GM12878 (cell line): ENCODE results near the gene POMT2. TPM values are rescaled to one million over a fixed set of nuclear protein-coding genes. Genes with fewer than 3 reads are reported as not detected.

ENCODE experiments used
- ATAC-seq: fragments of 200-7000 bp; cut with Tn5 transposase; 3 replicates; pipeline ENCODE4 v1.9.1; 2020; ENCODE audit warnings: mild to moderate bottlenecking, moderate library complexity
- BruUV-seq: library from RNA; stranded (reverse); fragments of 400-500 nt; replicated peaks from 2 replicates; lab custom pipeline; 2021; lab: Mats Ljungman, UMichigan
- CTCF ChIA-PET: fragments of 300-600 bp; sonication (Branson Sonifier 250); formaldehyde crosslinking; extraction: SDS; loops from one replicate; lab custom pipeline; 2021; ENCODE audit warnings: inconsistent platforms; lab: Yijun Ruan, JAX
- POLR2A ChIA-PET: fragments of 350-600 bp; formaldehyde crosslinking; extraction: SDS; loops from one replicate; lab custom pipeline; 2021; ENCODE audit warnings: inconsistent platforms; lab: Charles Lee
- RAD21 ChIA-PET: fragments of 300-600 bp; sonication (Branson Sonifier 250); formaldehyde crosslinking; loops from one replicate; lab custom pipeline; 2023; ENCODE audit warnings: antibody characterized with exemption; ENCODE audit not compliant: unreplicated experiment; lab: Charles Lee
- SMC1A ChIA-PET: fragments of 300-600 bp; sonication (Branson Sonifier 250); formaldehyde crosslinking; loops from one replicate; lab custom pipeline; 2023; ENCODE audit not compliant: unreplicated experiment, uncharacterized antibody; lab: Charles Lee
- DNase-seq: peaks from one replicate; pipeline ENCODE4 v3.0.0-alpha.2; 2011; ENCODE audit warnings: low read depth, low spot score
- FAIRE-seq: peaks from 3 replicates; lab custom pipeline; 2011; peaks lifted over from hg19 to GRCh38; lab: Jason Lieb, UNC
- H2AFZ ChIP-seq: 2 replicates; pipeline ENCODE4 v1.6.0; 2011; ENCODE audit warnings: low read depth, low read length, control low read depth; ENCODE audit not compliant: control insufficient read depth
- H3K27ac ChIP-seq: 2 replicates; pipeline ENCODE4 v1.5.1; 2011; ENCODE audit warnings: control low read depth; ENCODE audit not compliant: control insufficient read depth, insufficient read depth
- H3K27me3 ChIP-seq, 2 experiments: replicated peaks in 1 of 2; 2 replicates each; pipeline versions ENCODE4 v1.6.0 to v1.6.1; 2011; ENCODE audit warnings: low read length in 1 of 2; ENCODE audit not compliant: control insufficient read depth in 2 of 2, insufficient read depth in 2 of 2
- H3K36me3 ChIP-seq, 2 experiments: 2 replicates each; pipeline ENCODE4 v1.5.1; 2011; ENCODE audit warnings: low read length in 1 of 2; ENCODE audit not compliant: control insufficient read depth in 2 of 2, insufficient read depth in 2 of 2
- H3K4me1 ChIP-seq: 2 replicates; pipeline ENCODE4 v1.6.1; 2011; ENCODE audit warnings: mild to moderate bottlenecking, low read length, moderate library complexity, mixed read lengths; ENCODE audit not compliant: control insufficient read depth, insufficient read depth
- H3K4me2 ChIP-seq: 2 replicates; pipeline ENCODE4 v1.6.0; 2011; ENCODE audit warnings: control low read depth; ENCODE audit not compliant: control insufficient read depth, insufficient read depth
- H3K4me3 ChIP-seq: fragments of 200-600 bp; sonication (generic); 2 replicates; pipeline ENCODE4 v1.5.1; 2016
- H3K79me2 ChIP-seq: 2 replicates; pipeline ENCODE4 v1.6.0; 2011; ENCODE audit warnings: low read length; ENCODE audit not compliant: control insufficient read depth, insufficient read depth
- H3K9ac ChIP-seq: 2 replicates; pipeline ENCODE4 v1.8.0; 2011; ENCODE audit warnings: low read length, control low read depth, mixed read lengths; ENCODE audit not compliant: control insufficient read depth, insufficient read depth
- H3K9me3 ChIP-seq: replicated peaks from 3 replicates; pipeline ENCODE4 v1.5.1; 2011; ENCODE audit warnings: mild to moderate bottlenecking, low read length; ENCODE audit not compliant: control insufficient read depth, insufficient read depth
- H4K20me1 ChIP-seq: 2 replicates; pipeline ENCODE4 v1.6.0; 2011; ENCODE audit not compliant: control insufficient read depth, insufficient read depth
- BRCA1 ChIP-seq: IDR thresholded peaks from 2 replicates; pipeline ENCODE4 v1.6.1; 2011; ENCODE audit warnings: low read depth, low read length, improper control_type of control experiment
- CBX3 ChIP-seq: fragments of 200-600 bp; sonication (generic); IDR thresholded peaks from 2 replicates; pipeline ENCODE4 v1.6.1; 2016; ENCODE audit warnings: low read depth, borderline replicate concordance
- CREB1 ChIP-seq: IDR thresholded peaks from 2 replicates; pipeline ENCODE4 v1.6.1; 2012; ENCODE audit warnings: low read depth, mild to moderate bottlenecking, inconsistent platforms
- FOXM1 ChIP-seq: IDR thresholded peaks from 2 replicates; pipeline ENCODE4 v1.6.1; 2012; ENCODE audit warnings: low read depth, mild to moderate bottlenecking, inconsistent platforms, low read length, moderate library complexity
- KDM1A ChIP-seq: fragments of 200-600 bp; sonication (generic); IDR thresholded peaks from 2 replicates; pipeline ENCODE4 v1.6.1; 2016; ENCODE audit warnings: borderline replicate concordance
- RAD51 ChIP-seq: fragments of 450-650 bp; IDR thresholded peaks from 2 replicates; pipeline ENCODE4 v1.6.1; 2016; ENCODE audit warnings: moderate library complexity, mild to moderate bottlenecking, inconsistent platforms
- SIX5 ChIP-seq: IDR thresholded peaks from 2 replicates; pipeline ENCODE4 v1.6.1; 2011; ENCODE audit warnings: mild to moderate bottlenecking, low read depth, low read length, moderate library complexity; ENCODE audit not compliant: severe bottlenecking
- SMARCA5 ChIP-seq: fragments of 450-650 bp; IDR thresholded peaks from 2 replicates; pipeline ENCODE4 v1.6.1; 2017; ENCODE audit warnings: mild to moderate bottlenecking
- SUZ12 ChIP-seq: fragments of 200-600 bp; sonication (generic); IDR thresholded peaks from one replicate; pipeline ENCODE4 v1.6.1; 2018; ENCODE audit warnings: antibody characterized with exemption, mild to moderate bottlenecking; ENCODE audit not compliant: unreplicated experiment
- USF2 ChIP-seq: IDR thresholded peaks from 2 replicates; pipeline ENCODE4 v1.6.1; 2011; ENCODE audit warnings: low read depth, low read length, improper control_type of control experiment, borderline replicate concordance
- WRNIP1 ChIP-seq: IDR thresholded peaks from 2 replicates; pipeline ENCODE4 v1.6.1; 2011; ENCODE audit warnings: low read depth, low read length, improper control_type of control experiment, borderline replicate concordance
- ZBTB33 ChIP-seq: fragments of 450-650 bp; IDR thresholded peaks from 2 replicates; pipeline ENCODE4 v1.6.1; 2017; ENCODE audit warnings: mild to moderate bottlenecking
- ZNF384 ChIP-seq: IDR thresholded peaks from 2 replicates; pipeline ENCODE4 v1.6.1; 2012; ENCODE audit warnings: low read depth, mild to moderate bottlenecking, low read length, improper control_type of control experiment, borderline replicate concordance
- WGBS: methylation state at CpG from one replicate; pipeline ENCODE4 v1.1.6; 2016; ENCODE audit warnings: low lambda C conversion rate; ENCODE audit not compliant: insufficient replicate concordance, insufficient coverage; ENCODE audit errors: missing lambda C conversion rate; 5-methylcytosine and 5-hydroxymethylcytosine counted together
- in situ Hi-C: fragments of 300-500 bp; cut with MboI; formaldehyde crosslinking; loops from 9 replicates; pipeline ENCODE4 v1.14.3; 2018; ENCODE audit warnings: mixed read lengths
- intact Hi-C: fragments of 100-400 bp; cut with micrococcal nuclease; formaldehyde crosslinking; loops from one replicate; pipeline ENCODE4 v1.14.2; 2022; ENCODE audit not compliant: unreplicated experiment
- polyA plus RNA-seq, 11 experiments: library from polyadenylated mRNA; depleted of rRNA in 4 of 11; unstranded in 6 of 11; stranded (reverse) in 5 of 11; fragments of >200 nt; fragmentation: Nextera tagmentation in 4 of 11; fragmentation: Illumina TruSeq in 1 of 11; extraction: Ambion mirVana in 4 of 11; extraction: Trizol in 1 of 11; gene quantifications; 1 replicate in 1 of 11; 2 replicates in 10 of 11; pipeline versions ENCODE4 v1.2.1 to v1.2.3, GENCODE V29; 2011 to 2016; ENCODE audit warnings: inconsistent platforms in 2 of 11, missing spikeins in 2 of 11, low read depth in 1 of 11
- total RNA-seq, 4 experiments: library from RNA; depleted of rRNA in 3 of 4; stranded (reverse); fragments of >200 nt in 3 of 4; fragmentation: Illumina TruSeq in 1 of 4; extraction: Trizol in 1 of 4; gene quantifications; 2 replicates each; pipeline versions ENCODE4 v1.2.1 to v1.2.3, GENCODE V29; 2013 to 2021
- TF ChIP-seq, protein P1 (sequence below): IDR thresholded peaks from 2 replicates; pipeline ENCODE4 v1.6.1; 2012; ENCODE audit warnings: low read depth, low read length, improper control_type of control experiment

The POMT2 gene
- total and polyA plus RNA-seq, 10 of the 15 experiments (the other 5 are each of a cell fraction or from before 2014, with no cell fraction given): 0.23 to 13.9 (median 6.5) TPM

GRCh38 chr14:77339407-77339806, 18.7 kb upstream of the POMT2 start:
- no peak overlapping the region for H2AFZ ChIP-seq
- DNase-seq (no peak), FAIRE-seq (no peak), ATAC-seq (no peak)
- no peak overlapping the region for H3K9ac ChIP-seq
- in situ Hi-C loops: no loop called here
- H3K4me1 ChIP-seq: no peaks in the 10 kb centered on the region
- 96% methylated on average over 1 of the region's 1 CpG for WGBS
- no peak overlapping the region for H3K27ac ChIP-seq
- H3K9me3 ChIP-seq: no peaks in the 10 kb centered on the region
- intact Hi-C loops: no loop called here
- BruUV-seq: no TSS peak
- H3K4me3 ChIP-seq: no peak overlapping the region
- no peak for TF ChIP-seq SUZ12
- no peak for TF ChIP-seq ZBTB33
- no peak for TF ChIP-seq FOXM1
- TF ChIP-seq BRCA1: no peak
- ChIA-PET POLR2A (no interaction called here), SMC1A (interaction anchor here (1.1 kb wide), 2 partner anchors 13 to 40 kb away, joined by 3 read pairs; no protein-coding TSS in a partner anchor), CTCF (interaction anchor here (1.8 kb wide), 1 partner anchor 23 kb away, joined by 6 read pairs; no protein-coding TSS in a partner anchor), RAD21 (no interaction called here)
- no peak overlapping the region for H3K4me2 ChIP-seq
- H3K36me3 ChIP-seq: peaks cover 7 to 16% of the 10 kb centered on the region in 2 experiments
- H3K79me2 ChIP-seq: no peaks in the 10 kb centered on the region
- no peaks in the 10 kb centered on the region for H3K27me3 ChIP-seq
- H4K20me1 ChIP-seq: no peaks in the 10 kb centered on the region

DNA sequence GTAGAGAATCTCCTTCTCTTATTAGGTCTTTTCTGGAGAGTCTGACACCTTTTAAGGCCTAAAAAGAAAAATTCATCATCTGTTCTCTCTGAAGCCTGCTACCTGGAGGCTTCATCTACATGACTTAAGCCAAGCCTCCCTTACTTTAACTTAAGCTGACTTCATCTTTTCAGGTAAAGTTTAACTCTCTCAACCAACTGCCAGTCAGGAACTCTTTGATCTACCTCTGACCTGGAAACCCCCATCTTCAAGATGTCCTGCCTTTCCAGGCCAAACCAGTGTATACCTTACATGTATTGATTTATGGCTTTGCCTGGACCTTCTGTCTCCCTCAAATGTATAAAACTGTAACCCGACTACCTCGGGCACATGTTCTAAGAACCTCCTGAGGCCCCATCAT, 17.6 kb upstream of the POMT2 start:
- Histone ChIP-seq H3K9me3 (no peaks in the 10 kb centered on the region), H3K9ac (no peak overlapping the region), H3K4me2 (no peak overlapping the region), H3K4me1 (no peaks in the 10 kb centered on the region), H3K4me3 (no peak overlapping the region), H2AFZ (no peak overlapping the region), H3K27me3 (no peaks in the 10 kb centered on the region), H3K79me2 (no peaks in the 10 kb centered on the region), H3K36me3 (peaks cover 7 to 15% of the 10 kb centered on the region in 2 experiments), H4K20me1 (no peaks in the 10 kb centered on the region), H3K27ac (no peak overlapping the region)
- ATAC-seq (peak; percentile 33; the same call in 2 of the 3 replicates), DNase-seq (no peak), FAIRE-seq (peak; percentile 38)
- 96% methylated on average over 2 of the region's 2 CpGs for WGBS
- RAD21 ChIA-PET: interaction anchor here (1.0 to 1.2 kb wide), 2 partner anchors 39 to 68 kb away, joined by 3 to 4 read pairs; partner anchors contain the start of genes SAMD15 and TMED8
- CTCF ChIA-PET: interaction anchor here (1.8 kb wide), 1 partner anchor 22 kb away, joined by 6 read pairs; no protein-coding TSS in a partner anchor
- SMC1A ChIA-PET: no interaction called here
- no TSS peak for BruUV-seq
- TF ChIP-seq SIX5 (no peak), CREB1 (no peak), CBX3 (no peak), USF2 (no peak), WRNIP1 (no peak), ZNF384 (no peak), SMARCA5 (no peak), KDM1A (no peak), RAD51 (no peak)
- TF ChIP-seq, protein P1, sequence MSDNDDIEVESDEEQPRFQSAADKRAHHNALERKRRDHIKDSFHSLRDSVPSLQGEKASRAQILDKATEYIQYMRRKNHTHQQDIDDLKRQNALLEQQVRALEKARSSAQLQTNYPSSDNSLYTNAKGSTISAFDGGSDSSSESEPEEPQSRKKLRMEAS: no peak
- POLR2A ChIA-PET: interaction anchor here (1.2 kb wide), 1 partner anchor 35 kb away, joined by 3 read pairs; no protein-coding TSS in a partner anchor
- intact Hi-C loops (no loop called here), in situ Hi-C loops (no loop called here)
